H1 (cell line): ENCODE results near the gene FOXL1. TPM values are rescaled to one million over a fixed set of nuclear protein-coding genes. Genes with fewer than 3 reads are reported as not detected.

Experiments
- CTCF ChIA-PET: fragments of 300-600 bp; sonication (Branson Sonifier 250); formaldehyde crosslinking; loops from one replicate; lab custom pipeline; 2021; ENCODE audit not compliant: partially characterized antibody; lab: Charles Lee
- POLR2A ChIA-PET: fragments of 300-600 bp; sonication (Branson Sonifier 250); formaldehyde crosslinking; loops from one replicate; lab custom pipeline; 2021; ENCODE audit warnings: inconsistent platforms; ENCODE audit not compliant: partially characterized antibody; lab: Charles Lee
- DNase-seq, 2 experiments: peaks; one replicate each; pipeline versions ENCODE4 v3.0.0 to v3.0.0-alpha.2; 2010 to 2022; ENCODE audit warnings: low spot score in 2 of 2, low read depth in 1 of 2, mixed read lengths in 1 of 2
- FAIRE-seq: peaks from 2 replicates; lab custom pipeline; 2011; peaks lifted over from hg19 to GRCh38; lab: Jason Lieb, UNC
- H2AFZ ChIP-seq: 2 replicates; pipeline ENCODE4 v1.8.1; 2012; ENCODE audit warnings: low read length, inconsistent platforms
- H2AK5ac ChIP-seq: 2 replicates; pipeline ENCODE4 v1.6.1; 2013; ENCODE audit warnings: low read depth, low read length
- H2BK120ac ChIP-seq: replicated peaks from 2 replicates; pipeline ENCODE3; 2013; ENCODE audit warnings: low read depth, low read length, inconsistent platforms
- H2BK12ac ChIP-seq: 2 replicates; pipeline ENCODE4 v1.6.1; 2013; ENCODE audit warnings: low read depth, low read length
- H2BK15ac ChIP-seq: 2 replicates; pipeline ENCODE4 v1.6.1; 2013; ENCODE audit warnings: low read length
- H2BK20ac ChIP-seq: 2 replicates; pipeline ENCODE4 v1.6.1; 2013; ENCODE audit warnings: low read length
- H2BK5ac ChIP-seq: 2 replicates; pipeline ENCODE4 v1.6.1; 2013; ENCODE audit warnings: low read depth, low read length
- H3K14ac ChIP-seq: 2 replicates; pipeline ENCODE4 v1.6.1; 2013; ENCODE audit warnings: inconsistent platforms; ENCODE audit not compliant: insufficient read length
- H3K18ac ChIP-seq: 2 replicates; pipeline ENCODE4 v1.6.1; 2013; ENCODE audit warnings: low read length; ENCODE audit errors: extremely low read depth
- H3K23ac ChIP-seq: 2 replicates; pipeline ENCODE4 v1.6.1; 2013; ENCODE audit warnings: inconsistent platforms; ENCODE audit not compliant: insufficient read length
- H3K23me2 ChIP-seq: 2 replicates; pipeline ENCODE4 v1.6.1; 2013; ENCODE audit warnings: low read depth, low read length
- H3K27ac ChIP-seq: 2 replicates; pipeline ENCODE4 v1.6.1; 2011; ENCODE audit warnings: low read depth, low read length, inconsistent platforms
- H3K27me3 ChIP-seq, 4 experiments: replicated peaks in 1 of 4; 1 replicate in 1 of 4; 2 replicates in 3 of 4; pipeline versions ENCODE4 v1.6.1 to v1.8.1; 2011 to 2013; ENCODE audit warnings: low read length in 3 of 4, mild to moderate bottlenecking in 3 of 4, inconsistent platforms in 2 of 4, mixed read lengths in 2 of 4, moderate library complexity in 1 of 4; ENCODE audit not compliant: control insufficient read depth in 3 of 4, insufficient read depth in 3 of 4; ENCODE audit errors: extremely low read depth in 1 of 4
- H3K36me3 ChIP-seq, 4 experiments: 2 replicates each; pipeline versions ENCODE4 v1.6.1 to v1.8.1; 2011 to 2013; ENCODE audit warnings: mild to moderate bottlenecking in 4 of 4, low read length in 3 of 4, moderate library complexity in 2 of 4, control low read depth in 1 of 4, inconsistent platforms in 1 of 4; ENCODE audit not compliant: insufficient read depth in 4 of 4, control insufficient read depth in 2 of 4
- H3K4ac ChIP-seq: replicated peaks from 2 replicates; pipeline ENCODE3; 2013; ENCODE audit warnings: low read length, low read depth, mixed read lengths, inconsistent platforms; ENCODE audit not compliant: insufficient read length
- H3K4me1 ChIP-seq, 4 experiments: replicated peaks in 1 of 4; 1 replicate in 1 of 4; 2 replicates in 3 of 4; pipeline versions ENCODE4 v1.6.1 to v1.8.1; 2011 to 2013; ENCODE audit warnings: low read length in 3 of 4, inconsistent platforms in 2 of 4, mixed read lengths in 1 of 4; ENCODE audit not compliant: insufficient read depth in 4 of 4, control insufficient read depth in 3 of 4
- H3K4me2 ChIP-seq, 2 experiments: 2 replicates each; pipeline versions ENCODE4 v1.6.1 to v1.8.1; 2011 to 2013; ENCODE audit warnings: low read depth in 2 of 2, low read length in 2 of 2, control low read depth in 1 of 2, inconsistent platforms in 1 of 2, mild to moderate bottlenecking in 1 of 2; ENCODE audit not compliant: insufficient read depth in 1 of 2
- H3K4me3 ChIP-seq, 4 experiments: fragments of 200-600, 300-600 bp in 1 of 4; sonication (generic), shearing (Covaris generic), sonication (Bioruptor Twin) in 1 of 4; 2 replicates each; pipeline versions ENCODE4 v1.5.1 to v1.8.1; 2011 to 2016; ENCODE audit warnings: low read length in 4 of 4, low read depth in 3 of 4, control low read depth in 2 of 4, inconsistent platforms in 2 of 4, mild to moderate bottlenecking in 2 of 4, mixed read lengths in 1 of 4, moderate library complexity in 1 of 4; ENCODE audit not compliant: insufficient read depth in 2 of 4; ENCODE audit errors: extremely low read depth in 1 of 4
- H3K56ac ChIP-seq: replicated peaks from 2 replicates; pipeline ENCODE3; 2013; ENCODE audit warnings: low read depth, mild to moderate bottlenecking, mixed read lengths, low read length, inconsistent platforms; ENCODE audit not compliant: insufficient read length
- H3K79me1 ChIP-seq: 2 replicates; pipeline ENCODE4 v1.6.1; 2013; ENCODE audit warnings: low read depth, low read length, control low read depth
- H3K79me2 ChIP-seq, 2 experiments: 2 replicates each; pipeline versions ENCODE4 v1.6.1 to v1.8.1; 2012 to 2013; ENCODE audit warnings: low read length in 2 of 2, mild to moderate bottlenecking in 2 of 2, inconsistent platforms in 1 of 2; ENCODE audit not compliant: insufficient read depth in 2 of 2, control insufficient read depth in 1 of 2
- H3K9ac ChIP-seq, 4 experiments: replicated peaks in 1 of 4; 1 replicate in 1 of 4; 2 replicates in 3 of 4; pipeline versions ENCODE4 v1.6.1 to v1.8.1; 2011 to 2013; ENCODE audit warnings: low read depth in 3 of 4, low read length in 3 of 4, control low read depth in 2 of 4, mild to moderate bottlenecking in 2 of 4, moderate library complexity in 2 of 4, inconsistent platforms in 1 of 4; ENCODE audit errors: extremely low read depth in 1 of 4
- H3K9me3 ChIP-seq, 2 experiments: 2 replicates each; pipeline versions ENCODE4 v1.6.1 to v1.8.1; 2012 to 2013; ENCODE audit warnings: mild to moderate bottlenecking in 2 of 2, moderate library complexity in 2 of 2, control low read depth in 1 of 2, inconsistent platforms in 1 of 2, low read depth in 1 of 2, low read length in 1 of 2, mixed read lengths in 1 of 2; ENCODE audit not compliant: insufficient read depth in 2 of 2
- H4K20me1 ChIP-seq, 2 experiments: replicated peaks in 1 of 2; 2 replicates each; pipeline versions ENCODE3 to v1.8.1; 2011 to 2013; ENCODE audit warnings: inconsistent platforms in 2 of 2, low read length in 2 of 2, mild to moderate bottlenecking in 1 of 2; ENCODE audit not compliant: insufficient read depth in 2 of 2, control insufficient read depth in 1 of 2
- H4K5ac ChIP-seq: 2 replicates; pipeline ENCODE4 v1.6.1; 2013; ENCODE audit warnings: low read length, low read depth, mixed read lengths, inconsistent platforms; ENCODE audit not compliant: insufficient read length
- H4K8ac ChIP-seq: 2 replicates; pipeline ENCODE4 v1.8.0; 2013; ENCODE audit warnings: mild to moderate bottlenecking, moderate library complexity, low read length, inconsistent platforms; ENCODE audit not compliant: insufficient read depth; ENCODE audit errors: extremely low read depth
- H4K91ac ChIP-seq: replicated peaks from 2 replicates; pipeline ENCODE3; 2013; ENCODE audit warnings: low read length, mixed read lengths, inconsistent platforms; ENCODE audit not compliant: insufficient read length
- HDAC2 ChIP-seq, 2 experiments: fragments of 300-600 bp in 1 of 2; sonication (generic) in 1 of 2; IDR thresholded peaks; 2 replicates each; pipeline ENCODE4 v1.6.1; 2011 to 2012; ENCODE audit warnings: low read depth in 2 of 2, low read length in 2 of 2, mild to moderate bottlenecking in 2 of 2, moderate library complexity in 2 of 2, borderline replicate concordance in 1 of 2, inconsistent platforms in 1 of 2
- NANOG ChIP-seq: IDR thresholded peaks from 2 replicates; pipeline ENCODE4 v1.6.1; 2011; ENCODE audit warnings: low read length, low read depth, mild to moderate bottlenecking, inconsistent platforms; ENCODE audit not compliant: insufficient read depth, poor library complexity, severe bottlenecking
- NRF1 ChIP-seq: IDR thresholded peaks from 2 replicates; pipeline ENCODE4 v1.6.1; 2011; ENCODE audit warnings: mild to moderate bottlenecking, low read depth, low read length, improper control_type of control experiment
- POLR2AphosphoS5 ChIP-seq: IDR thresholded peaks from 2 replicates; pipeline ENCODE4 v1.6.1; 2011; ENCODE audit warnings: low read depth, low read length
- RNF2 ChIP-seq: fragments of 200-900, 300-1000 bp; sonication (generic); IDR thresholded peaks from 2 replicates; pipeline ENCODE4 v1.7.1; 2016; ENCODE audit warnings: borderline replicate concordance, low read depth, mild to moderate bottlenecking, antibody characterized with exemption, low read length; ENCODE audit not compliant: poor library complexity, severe bottlenecking; ENCODE audit errors: missing control alignments
- SIRT6 ChIP-seq: IDR thresholded peaks from one replicate; pipeline ENCODE4 v1.7.1; 2012; ENCODE audit warnings: low read length, inconsistent platforms
- SIX5 ChIP-seq: IDR thresholded peaks from 2 replicates; pipeline ENCODE4 v1.6.1; 2011; ENCODE audit warnings: mild to moderate bottlenecking, low read depth, low read length
- SP1 ChIP-seq: IDR thresholded peaks from 2 replicates; pipeline ENCODE4 v1.6.1; 2011; ENCODE audit warnings: low read depth, low read length
- WGBS, 2 experiments: shearing (Covaris generic) in 1 of 2; methylation state at CpG; one replicate each; pipeline versions ENCODE4 v1.1.6 to v1.1.7; 2013 to 2015; ENCODE audit warnings: low lambda C conversion rate in 2 of 2, mixed read lengths in 2 of 2, inconsistent platforms in 1 of 2, low coverage in 1 of 2, missing lambda C conversion rate in 1 of 2; ENCODE audit not compliant: insufficient replicate concordance in 2 of 2, insufficient coverage in 1 of 2, insufficient read length in 1 of 2; ENCODE audit errors: extremely low coverage in 1 of 2, missing lambda C conversion rate in 1 of 2; 5-methylcytosine and 5-hydroxymethylcytosine counted together
- polyA plus RNA-seq, 7 experiments: library from polyadenylated mRNA; depleted of rRNA in 3 of 7; stranded (reverse) in 5 of 7; unstranded in 2 of 7; fragments of >200 nt in 5 of 7; fragments of 200-250 nt in 2 of 7; gene quantifications; 1 replicate in 5 of 7; 2 replicates in 1 of 7; 4 replicates in 1 of 7; pipeline versions ENCODE4 v1.2.1 to v1.2.3, GENCODE V29; 2011 to 2013; ENCODE audit warnings: missing spikeins in 2 of 7, mixed read lengths in 2 of 7
- total RNA-seq: library from RNA; stranded (reverse); fragmentation: NEBNext Ultra II Directional; extraction: Animal tissue kit (Norgen Biotek cat#: 25700); gene quantifications from 2 replicates; pipeline ENCODE4 v1.2.1, GENCODE V29; 2021
- TF ChIP-seq, protein P1 (sequence below), 3 experiments: IDR thresholded peaks; 1 replicate in 2 of 3; 2 replicates in 1 of 3; pipeline versions ENCODE4 v1.5.1 to v1.6.1; 2011; ENCODE audit warnings: low read length in 3 of 3, mild to moderate bottlenecking in 3 of 3, inconsistent platforms in 2 of 3, low read depth in 1 of 3, moderate library complexity in 1 of 3; ENCODE audit not compliant: insufficient read depth in 1 of 3; ENCODE audit errors: control extremely low read depth in 1 of 3
- TF ChIP-seq, protein P2 (sequence below): IDR thresholded peaks from 2 replicates; pipeline ENCODE4 v1.6.1; 2012; ENCODE audit warnings: inconsistent platforms

The FOXL1 gene
- total and polyA plus RNA-seq, 2 of the 8 experiments (the other 6 are each of a cell fraction or from before 2014, with no cell fraction given): 0.03 TPM; not detected in 1

DNA sequence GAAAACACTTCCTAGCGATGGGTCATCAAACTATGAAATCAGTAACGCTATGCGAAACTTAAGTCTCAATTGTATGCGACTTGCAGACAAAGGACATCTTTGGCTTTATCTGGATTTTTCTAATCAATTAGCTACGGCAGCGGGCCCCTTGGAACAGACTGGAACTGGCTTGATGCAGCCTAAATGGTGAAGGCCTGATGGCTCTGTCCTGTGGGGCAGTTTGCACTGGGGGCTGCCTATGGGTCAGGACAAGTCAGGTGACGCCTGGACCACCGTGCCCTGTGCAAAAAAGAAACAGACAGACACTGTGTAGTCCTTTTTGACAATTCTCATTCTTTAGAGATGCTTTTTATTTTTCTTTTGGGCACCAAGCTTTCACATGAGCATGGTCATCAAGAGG lies 45.3 kb upstream of the FOXL1 start:
- CTCF ChIA-PET: interaction anchor here (0.7 to 2.3 kb wide), 5 partner anchors 12 to 510 kb away, joined by 3 to 8 read pairs (median 3); no protein-coding TSS in a partner anchor
- Histone ChIP-seq H3K56ac (no peak overlapping the region), H3K18ac (no peak overlapping the region), H3K9ac (no peak overlapping the region), H4K8ac (no peak overlapping the region), H3K27me3 (no peaks in the 10 kb centered on the region), H3K27ac (no peak overlapping the region), H4K20me1 (no peaks in the 10 kb centered on the region), H3K23ac (no peak overlapping the region), H4K91ac (no peak overlapping the region), H2AFZ (no peak overlapping the region), H4K5ac (no peak overlapping the region), H3K14ac (no peak overlapping the region), H3K4me3 (no peak overlapping the region), H2BK120ac (no peak overlapping the region), H3K9me3 (peaks cover 0 to 7% of the 10 kb centered on the region in 2 experiments; a peak in 1 of 4 replicates), H3K4me1 (no peaks in the 10 kb centered on the region), H2AK5ac (no peak overlapping the region), H2BK5ac (no peak overlapping the region), H3K4ac (no peak overlapping the region), H2BK12ac (no peak overlapping the region), H3K79me1 (no peaks in the 10 kb centered on the region), H3K36me3 (peaks cover 0 to 4% (median 2%) of the 10 kb centered on the region in 4 experiments; a peak in 3 of 8 replicates), H3K79me2 (no peaks in the 10 kb centered on the region), H2BK20ac (no peak overlapping the region), H2BK15ac (no peak overlapping the region), H3K23me2 (no peaks in the 10 kb centered on the region), H3K4me2 (no peak overlapping the region)
- no peak for TF ChIP-seq RNF2
- TF ChIP-seq NANOG: no peak
- TF ChIP-seq NRF1: no peak
- TF ChIP-seq, protein P1, sequence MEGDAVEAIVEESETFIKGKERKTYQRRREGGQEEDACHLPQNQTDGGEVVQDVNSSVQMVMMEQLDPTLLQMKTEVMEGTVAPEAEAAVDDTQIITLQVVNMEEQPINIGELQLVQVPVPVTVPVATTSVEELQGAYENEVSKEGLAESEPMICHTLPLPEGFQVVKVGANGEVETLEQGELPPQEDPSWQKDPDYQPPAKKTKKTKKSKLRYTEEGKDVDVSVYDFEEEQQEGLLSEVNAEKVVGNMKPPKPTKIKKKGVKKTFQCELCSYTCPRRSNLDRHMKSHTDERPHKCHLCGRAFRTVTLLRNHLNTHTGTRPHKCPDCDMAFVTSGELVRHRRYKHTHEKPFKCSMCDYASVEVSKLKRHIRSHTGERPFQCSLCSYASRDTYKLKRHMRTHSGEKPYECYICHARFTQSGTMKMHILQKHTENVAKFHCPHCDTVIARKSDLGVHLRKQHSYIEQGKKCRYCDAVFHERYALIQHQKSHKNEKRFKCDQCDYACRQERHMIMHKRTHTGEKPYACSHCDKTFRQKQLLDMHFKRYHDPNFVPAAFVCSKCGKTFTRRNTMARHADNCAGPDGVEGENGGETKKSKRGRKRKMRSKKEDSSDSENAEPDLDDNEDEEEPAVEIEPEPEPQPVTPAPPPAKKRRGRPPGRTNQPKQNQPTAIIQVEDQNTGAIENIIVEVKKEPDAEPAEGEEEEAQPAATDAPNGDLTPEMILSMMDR (IDR thresholded peaks at IDR 0.05; ENCODE audit: control extremely low read depth in 1 of 3, insufficient read depth in 1 of 3, low read depth in 1 of 3, low read length in 3 of 3): no peak
- TF ChIP-seq, protein P2, sequence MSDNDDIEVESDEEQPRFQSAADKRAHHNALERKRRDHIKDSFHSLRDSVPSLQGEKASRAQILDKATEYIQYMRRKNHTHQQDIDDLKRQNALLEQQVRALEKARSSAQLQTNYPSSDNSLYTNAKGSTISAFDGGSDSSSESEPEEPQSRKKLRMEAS: no peak
- TF ChIP-seq SP1: no peak
- no peak for TF ChIP-seq POLR2AphosphoS5
- TF ChIP-seq SIRT6: no peak
- TF ChIP-seq HDAC2 (IDR thresholded peaks at IDR 0.05; ENCODE audit: borderline replicate concordance in 1 of 2, low read depth in 2 of 2, low read length in 2 of 2): no peak
- no peak for TF ChIP-seq SIX5
- FAIRE-seq (no peak), DNase-seq (no peak)
- POLR2A ChIA-PET: no interaction called here
- WGBS, 2 experiments: 92% methylated on average over 8 of the region's 8 CpGs; no CpG with 5 or more reads in 1 of the 2 experiments
